ENCODE measurements around the gene AIG1.

The AIG1 gene

DNA sequence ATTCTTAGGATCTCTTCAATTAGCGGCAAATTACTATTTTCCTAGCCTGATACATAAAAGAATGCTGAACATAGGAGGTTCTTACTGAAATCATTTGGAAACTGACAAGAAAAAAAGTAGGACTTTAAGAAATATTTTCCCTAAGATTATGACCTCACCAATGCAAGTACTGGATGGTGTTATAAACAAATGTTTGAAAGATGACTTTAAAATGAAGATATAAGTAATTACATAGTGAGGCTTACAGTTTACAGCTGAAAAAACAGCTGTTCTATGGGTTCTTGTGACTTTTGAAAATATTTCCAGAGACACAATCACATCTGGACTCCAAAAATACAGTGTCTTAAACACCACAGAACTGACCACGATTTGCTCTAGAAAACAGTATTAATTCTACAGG, 324.9 kb downstream of the AIG1 start:
- no peak for DNase-seq

DNA sequence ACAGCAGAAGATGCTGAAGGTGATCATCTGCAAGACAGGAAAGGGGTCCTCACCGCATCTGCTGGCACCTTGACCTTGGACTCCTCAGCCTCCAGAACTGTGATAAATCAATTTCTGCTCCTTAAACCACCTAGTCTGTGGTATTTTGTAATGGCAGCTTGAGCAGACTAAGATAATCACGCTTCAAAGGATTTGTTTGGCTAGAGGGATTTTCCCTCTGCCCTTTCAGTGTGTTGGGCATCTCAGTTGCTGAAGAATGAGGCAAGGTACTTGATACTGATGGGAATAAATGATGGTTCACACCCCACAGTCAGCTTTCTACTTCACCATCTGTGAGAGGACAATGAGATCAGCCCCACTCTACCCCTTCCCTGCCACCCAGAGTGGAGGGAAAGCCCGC, 329.6 kb downstream of the AIG1 start:
- no peak for DNase-seq
